Skeletal muscle satellite cell (primary cell): ENCODE measurements around the gene SLC9C1.
A peak's percentile ranks its signal among the peaks of the same experiment; 100 is the strongest.

ENCODE experiments used
- H3K27me3 ChIP-seq: 2 replicates; pipeline ENCODE4 v1.7.0; 2013; ENCODE audit warnings: low read length; ENCODE audit not compliant: control insufficient read depth, insufficient read depth
- H3K36me3 ChIP-seq: 2 replicates; pipeline ENCODE4 v1.7.0; 2013; ENCODE audit warnings: mild to moderate bottlenecking, control low read depth, low read length; ENCODE audit not compliant: insufficient read depth
- H3K4me1 ChIP-seq: 2 replicates; pipeline ENCODE4 v1.7.0; 2013; ENCODE audit warnings: low read length; ENCODE audit not compliant: control insufficient read depth, insufficient read depth
- H3K4me2 ChIP-seq: 2 replicates; pipeline ENCODE4 v1.7.0; 2013; ENCODE audit warnings: mild to moderate bottlenecking, low read length
- H3K4me3 ChIP-seq: 2 replicates; pipeline ENCODE4 v1.7.0; 2013; ENCODE audit warnings: low read length
- H3K9ac ChIP-seq: 2 replicates; pipeline ENCODE4 v1.7.0; 2013; ENCODE audit warnings: mild to moderate bottlenecking, low read depth, low read length, moderate library complexity
- H3K9me3 ChIP-seq: replicated peaks from 2 replicates; pipeline ENCODE4 v1.7.0; 2013; ENCODE audit warnings: mild to moderate bottlenecking, control low read depth, low read length

SLC9C1 gene

DNA sequence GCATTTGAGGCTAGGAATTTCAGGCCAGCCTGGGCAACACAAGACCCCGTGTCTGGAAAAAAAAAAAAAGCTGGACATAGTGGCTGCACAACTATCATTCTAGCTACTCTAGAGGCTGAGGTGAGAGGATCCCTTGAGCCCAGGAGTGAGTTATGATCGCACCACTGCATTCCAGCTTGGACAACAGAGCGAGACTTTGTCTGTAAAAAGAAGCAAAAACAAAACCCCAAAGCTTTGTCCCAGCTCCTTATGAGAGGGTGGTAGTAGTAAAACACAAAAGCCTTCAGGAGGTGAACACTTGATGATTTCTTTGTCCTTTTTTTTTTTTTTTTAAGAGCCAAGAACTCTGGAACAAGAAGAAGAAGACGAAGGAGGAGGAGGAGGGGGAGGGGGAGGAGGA lies 37.8 kb upstream of the SLC9C1 start:
- H3K9ac ChIP-seq = no peak overlapping the region

DNA sequence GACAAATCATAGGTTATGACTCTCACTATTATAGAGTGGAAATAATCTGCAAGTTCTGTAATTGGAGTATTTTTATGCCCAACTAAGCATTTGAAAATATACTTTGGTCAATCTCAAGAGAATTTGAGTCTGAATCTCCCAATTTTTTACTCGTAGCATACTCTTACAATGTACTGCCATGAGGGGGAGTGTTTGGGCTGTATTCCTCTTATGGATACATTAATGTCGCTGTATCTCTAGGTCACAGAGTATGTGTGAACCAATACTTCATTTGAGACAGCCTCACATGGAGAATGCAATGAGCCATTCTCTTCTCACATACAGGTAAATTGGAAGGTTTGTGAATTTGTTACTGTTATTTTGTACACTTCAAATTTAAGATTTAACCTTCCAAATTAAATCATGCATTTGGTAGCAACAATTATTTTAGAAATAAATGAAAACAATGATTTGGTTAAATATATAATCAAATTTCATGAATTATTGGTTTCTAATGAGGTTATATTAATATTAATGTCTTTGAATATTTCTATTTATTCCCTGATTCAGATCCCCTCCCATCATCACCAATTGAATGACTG lies 33.4 kb upstream of the SLC9C1 start:
- no peak overlapping the region for H3K4me3 ChIP-seq
- no peaks in the 10 kb centered on the region for H3K9me3 ChIP-seq
- H3K4me2 ChIP-seq = no peak overlapping the region
- H3K4me1 ChIP-seq = no peaks in the 10 kb centered on the region
- no peak overlapping the region for H3K9ac ChIP-seq
- no peaks in the 10 kb centered on the region for H3K36me3 ChIP-seq
- peaks cover 4% of the 10 kb centered on the region for H3K27me3 ChIP-seq

More for the DNA sequence above, 37.8 kb upstream of the SLC9C1 start:
- H3K4me3 ChIP-seq = no peak overlapping the region
- no peak overlapping the region for H3K4me2 ChIP-seq
- H3K4me1 ChIP-seq = peaks cover 9% of the 10 kb centered on the region
- peaks cover 35% of the 10 kb centered on the region for H3K27me3 ChIP-seq
- no peaks in the 10 kb centered on the region for H3K9me3 ChIP-seq
- no peaks in the 10 kb centered on the region for H3K36me3 ChIP-seq

DNA sequence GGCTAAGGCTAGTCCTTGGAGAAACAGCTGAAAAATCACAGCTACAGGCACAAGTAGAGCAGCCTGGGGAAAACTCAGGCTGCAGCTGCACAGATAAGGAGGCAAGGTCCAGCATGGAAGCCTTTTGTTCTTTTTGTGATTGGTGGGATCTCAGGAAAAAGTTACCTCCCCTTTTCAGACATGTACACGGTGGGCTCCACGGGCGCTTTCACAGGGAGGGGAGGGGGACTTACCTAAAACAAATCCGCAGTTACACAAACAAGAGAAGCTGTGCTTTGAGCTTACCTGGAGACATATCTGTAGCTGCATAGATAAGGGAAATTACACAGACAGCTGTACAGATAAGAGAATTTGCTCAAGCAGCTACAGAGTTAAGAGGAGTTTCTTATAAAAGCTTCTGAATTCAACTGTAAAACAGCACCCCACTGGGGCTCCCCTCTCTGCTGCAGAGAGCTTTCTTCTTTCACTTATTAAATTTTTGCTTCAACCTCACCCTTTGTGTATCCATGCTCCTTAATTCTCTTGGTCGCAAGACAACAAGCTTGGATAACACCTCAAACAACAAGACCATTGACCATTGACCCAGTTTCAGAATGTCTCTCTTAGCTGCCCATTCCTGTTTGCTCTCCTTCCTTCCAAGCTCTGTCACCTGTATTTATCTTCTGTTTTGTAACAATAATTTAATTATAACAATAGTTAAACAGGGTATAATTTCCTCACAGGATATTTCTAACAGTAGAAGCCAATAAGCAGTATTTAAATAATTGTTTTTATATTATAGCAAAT lies 28.0 kb upstream of the SLC9C1 start:
- Histone ChIP-seq H3K4me3 (no peak overlapping the region), H3K27me3 (peaks cover 7% of the 10 kb centered on the region), H3K4me2 (no peak overlapping the region), H3K4me1 (no peaks in the 10 kb centered on the region), H3K9ac (no peak overlapping the region), H3K36me3 (no peaks in the 10 kb centered on the region), H3K9me3 (no peaks in the 10 kb centered on the region)

DNA sequence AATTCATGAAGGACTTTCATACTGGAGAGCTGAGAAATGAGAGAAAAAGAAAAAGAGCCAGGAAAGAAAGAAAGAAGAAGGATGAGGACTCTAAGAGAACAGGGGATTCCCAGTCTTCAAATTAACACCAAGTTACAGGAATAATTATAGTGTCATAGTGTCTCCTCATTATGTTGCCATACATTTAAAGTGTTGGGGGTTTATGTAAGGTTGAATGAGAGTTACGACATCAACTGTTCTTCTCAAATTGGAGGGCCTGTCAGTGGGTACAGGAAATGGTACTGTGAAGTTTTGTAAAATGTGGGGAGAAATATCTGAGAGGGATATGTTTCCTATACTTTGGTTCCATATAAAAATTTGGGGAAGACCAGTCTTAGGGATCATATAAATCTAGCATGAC lies 26.7 kb upstream of the SLC9C1 start:
- H3K4me2 ChIP-seq = no peak overlapping the region
- H3K9ac ChIP-seq = no peak overlapping the region
- H3K4me3 ChIP-seq = no peak overlapping the region
- H3K4me1 ChIP-seq = no peaks in the 10 kb centered on the region
- peaks cover 7% of the 10 kb centered on the region for H3K27me3 ChIP-seq
- H3K9me3 ChIP-seq = no peaks in the 10 kb centered on the region
- no peaks in the 10 kb centered on the region for H3K36me3 ChIP-seq

DNA sequence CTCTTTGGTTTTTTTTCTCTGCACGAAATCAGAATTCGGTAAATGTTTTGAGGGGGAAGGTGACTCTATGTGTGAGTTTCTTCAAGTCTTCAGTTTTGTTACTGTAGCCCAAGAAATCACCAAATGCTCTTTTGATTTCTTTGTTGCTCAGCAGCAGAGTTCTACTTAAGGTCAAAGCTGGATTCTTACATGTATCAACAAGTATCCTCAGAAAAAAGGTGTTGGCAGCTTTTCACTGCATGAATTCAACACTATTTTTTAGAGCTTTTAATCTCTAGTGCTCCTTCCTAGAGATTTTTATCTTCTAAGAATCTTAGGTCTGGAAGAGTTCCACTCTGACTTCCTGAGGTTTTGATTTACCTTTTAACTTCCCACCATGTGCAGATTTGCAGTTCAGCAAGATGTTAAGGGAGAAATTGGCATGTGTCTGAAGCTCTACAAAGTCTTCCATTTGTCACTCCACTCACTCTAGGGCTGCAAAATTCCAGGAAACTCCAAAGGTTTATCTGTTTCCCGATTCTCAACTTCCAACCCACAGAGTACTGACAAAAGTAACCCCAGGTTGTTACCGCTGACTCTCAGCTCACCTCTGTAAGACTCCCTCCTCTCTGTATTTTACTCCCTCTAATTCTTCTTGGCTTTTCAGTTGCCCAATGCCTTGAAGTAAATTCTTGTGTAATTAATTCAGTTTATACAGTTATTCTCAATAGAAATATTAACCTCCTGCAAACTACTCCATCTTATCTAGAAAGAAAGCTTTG lies 25.7 kb upstream of the SLC9C1 start:
- Histone ChIP-seq H3K9me3 (no peaks in the 10 kb centered on the region), H3K36me3 (no peaks in the 10 kb centered on the region), H3K27me3 (peaks cover 7% of the 10 kb centered on the region), H3K4me1 (no peaks in the 10 kb centered on the region), H3K9ac (no peak overlapping the region), H3K4me3 (no peak overlapping the region), H3K4me2 (no peak overlapping the region)

DNA sequence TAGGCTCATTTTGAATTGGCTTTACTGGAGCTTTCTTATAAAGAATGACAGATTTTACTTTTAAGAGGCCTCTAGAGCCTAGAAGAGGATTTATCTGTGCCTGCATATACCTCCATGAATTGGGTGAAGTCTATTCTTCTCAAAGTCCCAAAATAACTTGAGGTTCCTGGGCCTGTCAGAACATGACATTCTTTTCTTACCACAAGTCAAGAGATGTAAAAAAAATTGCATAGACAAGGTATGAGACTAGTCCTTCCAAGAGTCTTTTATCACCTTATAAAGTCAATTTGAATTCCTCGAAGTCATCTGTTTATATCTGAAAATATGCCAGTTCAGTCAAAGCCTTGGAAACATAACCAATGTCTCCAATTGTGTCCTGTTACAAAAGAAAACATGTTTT lies 21.8 kb upstream of the SLC9C1 start:
- H3K36me3 ChIP-seq = no peaks in the 10 kb centered on the region

DNA sequence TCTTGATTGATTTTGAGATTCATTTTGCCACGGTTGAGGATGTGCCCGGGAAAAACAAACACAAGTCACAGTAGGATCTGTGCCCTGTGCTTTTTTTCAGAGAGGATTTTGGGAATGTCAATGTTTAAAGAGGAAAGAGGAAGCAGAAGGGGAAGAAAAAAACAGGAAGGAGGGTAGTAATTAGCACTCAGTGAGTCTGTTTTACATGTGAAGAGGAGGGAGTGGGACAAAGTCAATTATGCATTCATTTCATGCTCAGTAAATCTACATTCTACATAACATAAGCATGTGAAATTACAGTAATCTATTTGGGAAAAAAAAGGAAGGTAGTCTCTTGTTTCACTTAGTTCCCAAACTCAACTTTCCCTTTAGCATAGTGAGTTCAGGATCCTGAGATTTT lies 20.6 kb upstream of the SLC9C1 start:
- H3K4me2 ChIP-seq = no peak overlapping the region
- H3K27me3 ChIP-seq = no peaks in the 10 kb centered on the region
- H3K4me1 ChIP-seq = no peaks in the 10 kb centered on the region
- H3K4me3 ChIP-seq = no peak overlapping the region
- H3K36me3 ChIP-seq = no peaks in the 10 kb centered on the region
- H3K9me3 ChIP-seq = no peaks in the 10 kb centered on the region
- no peak overlapping the region for H3K9ac ChIP-seq

More for the DNA sequence above, 21.8 kb upstream of the SLC9C1 start:
- H3K27me3 ChIP-seq = no peaks in the 10 kb centered on the region
- H3K4me2 ChIP-seq = no peak overlapping the region
- no peak overlapping the region for H3K9ac ChIP-seq
- no peaks in the 10 kb centered on the region for H3K4me1 ChIP-seq
- no peaks in the 10 kb centered on the region for H3K9me3 ChIP-seq
- H3K4me3 ChIP-seq = no peak overlapping the region

DNA sequence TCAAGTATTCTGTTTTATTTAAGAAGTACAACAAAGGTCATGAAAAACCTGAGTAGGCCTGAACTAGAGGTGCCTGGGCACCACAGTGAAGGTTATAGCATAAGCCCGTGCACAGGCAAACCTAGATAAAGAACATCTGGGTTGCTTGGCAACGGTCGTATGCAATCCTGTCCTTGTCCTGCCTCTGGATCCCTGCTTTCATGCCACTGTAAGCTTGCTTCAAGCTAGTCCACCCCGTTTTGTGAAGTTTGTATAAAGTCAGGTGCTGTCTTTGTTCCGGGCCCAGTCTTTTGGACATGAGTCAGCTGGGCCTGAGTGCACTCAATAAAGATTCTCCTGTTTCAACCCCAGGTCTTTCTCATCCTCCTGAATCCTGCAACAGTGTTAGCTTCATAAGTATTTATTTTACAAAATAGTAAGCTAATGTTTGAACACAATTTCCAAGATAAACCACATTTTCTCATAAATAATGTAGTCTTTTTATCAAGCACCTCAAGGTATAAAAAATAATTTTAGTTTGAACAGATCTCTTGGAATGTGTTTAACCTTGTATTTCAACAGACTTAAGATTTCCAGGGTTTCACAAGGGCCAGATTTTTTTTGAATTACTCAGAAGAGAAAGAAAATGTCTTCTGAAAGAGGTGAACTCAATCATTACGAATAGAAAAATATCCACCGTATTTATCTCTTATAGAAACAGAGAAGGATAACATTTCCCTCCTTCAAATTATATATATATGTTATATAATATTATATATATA lies 14.3 kb upstream of the SLC9C1 start:
- no peaks in the 10 kb centered on the region for H3K36me3 ChIP-seq
- peaks cover 12% of the 10 kb centered on the region for H3K4me1 ChIP-seq
- no peak overlapping the region for H3K4me3 ChIP-seq
- H3K9me3 ChIP-seq = no peaks in the 10 kb centered on the region
- H3K9ac ChIP-seq = no peak overlapping the region
- no peak overlapping the region for H3K4me2 ChIP-seq
- H3K27me3 ChIP-seq = no peaks in the 10 kb centered on the region

DNA sequence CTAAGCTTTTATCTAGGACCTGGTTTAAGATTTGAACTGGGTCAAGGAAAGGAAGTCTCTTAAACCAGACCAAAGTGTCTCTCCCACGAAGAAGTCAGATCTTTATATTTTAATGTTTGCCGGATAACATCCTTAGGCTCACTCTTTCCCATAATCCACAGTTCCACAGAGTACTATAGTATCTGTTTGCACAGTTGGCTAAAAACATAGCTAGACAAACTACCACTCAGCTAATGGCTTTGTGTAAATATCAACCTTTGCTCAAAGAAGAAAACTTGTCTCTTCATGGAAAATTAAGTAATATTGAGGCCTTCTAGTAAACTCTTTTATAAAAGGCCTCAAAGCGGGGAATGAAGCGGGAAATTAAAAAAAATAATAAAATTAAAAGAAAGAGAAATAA lies 13.5 kb upstream of the SLC9C1 start:
- H3K36me3 ChIP-seq = no peaks in the 10 kb centered on the region
- H3K4me3 ChIP-seq = no peak overlapping the region
- H3K4me1 ChIP-seq = peaks cover 15% of the 10 kb centered on the region
- H3K9ac ChIP-seq = no peak overlapping the region
- H3K4me2 ChIP-seq = no peak overlapping the region
- H3K9me3 ChIP-seq = no peaks in the 10 kb centered on the region
- no peaks in the 10 kb centered on the region for H3K27me3 ChIP-seq

DNA sequence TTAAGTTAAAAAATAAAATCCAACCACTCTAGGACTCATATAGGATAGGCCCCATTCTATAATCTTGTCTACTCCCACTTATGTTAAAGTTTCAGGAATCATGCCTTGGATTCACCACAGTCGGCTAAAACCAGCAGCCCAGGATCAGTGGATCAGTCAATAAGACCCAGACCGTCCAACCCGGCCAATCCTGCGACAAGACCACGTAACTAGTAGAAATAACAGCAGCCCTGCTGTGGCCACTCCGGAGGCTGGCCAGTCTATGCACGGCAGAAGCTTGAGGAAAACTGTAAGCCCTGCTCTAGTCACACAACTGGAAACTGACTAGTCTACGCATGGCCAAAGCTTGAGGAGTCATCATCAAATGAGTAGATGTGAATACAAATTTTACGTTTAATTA lies 12.8 kb upstream of the SLC9C1 start:
- no peak overlapping the region for H3K9ac ChIP-seq
- H3K27me3 ChIP-seq = no peaks in the 10 kb centered on the region
- no peaks in the 10 kb centered on the region for H3K9me3 ChIP-seq
- H3K4me1 ChIP-seq = peaks cover 15% of the 10 kb centered on the region
- no peak overlapping the region for H3K4me2 ChIP-seq
- no peak overlapping the region for H3K4me3 ChIP-seq
- H3K36me3 ChIP-seq = no peaks in the 10 kb centered on the region

DNA sequence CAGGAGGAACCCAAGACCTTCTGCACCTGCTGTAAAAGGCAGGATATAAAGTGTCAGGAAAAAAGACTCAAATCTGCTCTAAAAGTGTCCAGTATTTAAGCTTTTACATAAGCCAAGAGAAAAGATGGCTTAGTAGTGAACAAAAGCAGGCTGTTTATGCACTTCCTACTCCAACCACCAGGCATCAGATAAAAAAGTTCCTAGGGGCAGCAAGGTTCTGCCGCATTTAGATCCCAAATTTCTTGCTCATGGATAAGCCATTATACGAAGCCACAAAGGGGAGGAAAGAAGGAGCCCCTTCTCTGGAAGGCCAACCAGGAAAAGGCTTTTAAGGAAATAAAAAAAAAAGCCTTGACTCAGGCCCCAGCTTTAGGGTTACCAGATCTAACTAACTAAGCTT lies 10.6 kb upstream of the SLC9C1 start:
- Histone ChIP-seq H3K36me3 (no peaks in the 10 kb centered on the region), H3K4me3 (no peak overlapping the region), H3K27me3 (no peaks in the 10 kb centered on the region)

More for the DNA sequence above, 10.6 kb upstream of the SLC9C1 start:
- peaks cover 15% of the 10 kb centered on the region for H3K4me1 ChIP-seq
- H3K9me3 ChIP-seq = no peaks in the 10 kb centered on the region
- H3K9ac ChIP-seq = no peak overlapping the region
- peak overlapping the region; percentile 81 for H3K4me2 ChIP-seq
